Duodenal mucosa (tissue), 2 donors: Measurements from ENCODE around the gene MGAT4D.
"Not testable (repeated sequence)": the region's sequence is repeated elsewhere in the genome, so short reads cannot be mapped to it uniquely, and the experiment has no call there.

ENCODE experiments used
- H3K27ac ChIP-seq: one replicate; pipeline ENCODE4 v1.7.0; 2013; ENCODE audit warnings: low read depth, low read length
- H3K27me3 ChIP-seq, 2 donors: one replicate each; pipeline ENCODE4 v1.7.0; 2013; ENCODE audit warnings: low read length in 2 of 2, control low read depth in 1 of 2; ENCODE audit not compliant: insufficient read depth in 2 of 2, control insufficient read depth in 1 of 2
- H3K36me3 ChIP-seq, 2 donors: one replicate each; pipeline ENCODE4 v1.7.0; 2013; ENCODE audit warnings: low read length in 2 of 2, control low read depth in 1 of 2; ENCODE audit not compliant: insufficient read depth in 2 of 2, control insufficient read depth in 1 of 2
- H3K4me1 ChIP-seq, 2 donors: one replicate each; pipeline ENCODE4 v1.7.0; 2013; ENCODE audit warnings: low read length in 2 of 2, control low read depth in 1 of 2; ENCODE audit not compliant: insufficient read depth in 2 of 2, control insufficient read depth in 1 of 2
- H3K4me3 ChIP-seq, 2 donors: one replicate each; pipeline ENCODE4 v1.7.0; 2013; ENCODE audit warnings: low read length in 2 of 2, low read depth in 1 of 2
- H3K9ac ChIP-seq, 2 donors: one replicate each; pipeline ENCODE4 v1.7.0; 2013; ENCODE audit warnings: low read length in 2 of 2, low read depth in 1 of 2
- H3K9me3 ChIP-seq, 2 donors: one replicate each; pipeline ENCODE4 v1.7.0; 2013; ENCODE audit warnings: low read length in 2 of 2, control low read depth in 1 of 2; ENCODE audit not compliant: control insufficient read depth in 1 of 2

Gene MGAT4D

GRCh38 chr4:140497747-140498636, at the start of gene MGAT4D:
Gene MGAT4D, minus strand, starts transcription at chr4:140498293. Its CDS starts 71 bp downstream, at chr4:140498222.
- H3K36me3 ChIP-seq: no peaks in the 10 kb centered on the region
- no peaks in the 10 kb centered on the region for H3K9me3 ChIP-seq
- no peaks in the 10 kb centered on the region for H3K4me1 ChIP-seq
- H3K9ac ChIP-seq: no peak within 1 kb of the TSS
- H3K27ac ChIP-seq: no peak within 1 kb of the TSS
- H3K27me3 ChIP-seq: peaks cover 28 to 45% of the 10 kb centered on the region in 2 donors
- peak within 1 kb of the TSS; percentile 30 to 48 for H3K4me3 ChIP-seq

GRCh38 chr4:140533951-140534480, 35.9 kb upstream of the MGAT4D start:
- Histone ChIP-seq H3K9me3 (no peaks in the 10 kb centered on the region), H3K4me1 (no peaks in the 10 kb centered on the region), H3K27me3 (no peaks in the 10 kb centered on the region), H3K4me3 (no peak overlapping the region), H3K36me3 (peaks cover 7 to 13% of the 10 kb centered on the region in 2 donors), H3K27ac (no peak overlapping the region), H3K9ac (no peak overlapping the region)

- H3K36me3 ChIP-seq: peaks cover 7 to 8% of the 10 kb centered on the region in 2 donors
These were observed 31.3 kb upstream of the MGAT4D start for GRCh38 chr4:140529434-140529833.

GRCh38 chr4:140523857-140524742, 26.0 kb upstream of the MGAT4D start, which contains the start of gene ELMOD2:
Gene ELMOD2, plus strand, starts transcription at chr4:140524168. Its CDS starts 1,261 bp downstream, at chr4:140525429.
- Histone ChIP-seq H3K4me3 (peak within 1 kb of the TSS; percentile 89 to 100), H3K9ac (peak within 1 kb of the TSS; percentile 76 to 83), H3K36me3 (peaks cover 7 to 8% of the 10 kb centered on the region in 2 donors), H3K27ac (peak within 1 kb of the TSS; percentile 54), H3K27me3 (no peaks in the 10 kb centered on the region), H3K9me3 (peaks cover 0 to 6% of the 10 kb centered on the region in 2 donors), H3K4me1 (peaks cover 8 to 21% of the 10 kb centered on the region in 2 donors)

More at GRCh38 chr4:140529434-140529833, 31.3 kb upstream of the MGAT4D start:
- no peak overlapping the region for H3K9ac ChIP-seq
- H3K27ac ChIP-seq: no peak overlapping the region
- no peak overlapping the region for H3K4me3 ChIP-seq
- peaks cover 7 to 17% of the 10 kb centered on the region in 2 donors for H3K4me1 ChIP-seq
- H3K27me3 ChIP-seq: no peaks in the 10 kb centered on the region
- H3K9me3 ChIP-seq: peaks cover 0 to 6% of the 10 kb centered on the region in 2 donors

GRCh38 chr4:140523370-140523856, 25.3 kb upstream of the MGAT4D start:
- peaks cover 7 to 8% of the 10 kb centered on the region in 2 donors for H3K36me3 ChIP-seq
- H3K9me3 ChIP-seq: peaks cover 0 to 6% of the 10 kb centered on the region in 2 donors
- H3K27ac ChIP-seq: no peak overlapping the region
- peaks cover 8 to 21% of the 10 kb centered on the region in 2 donors for H3K4me1 ChIP-seq
- H3K4me3 ChIP-seq: peak overlapping the region; percentile 89 to 100
- peak overlapping the region in 1 of 2 donors; percentile 21 for H3K9ac ChIP-seq
- no peaks in the 10 kb centered on the region for H3K27me3 ChIP-seq

GRCh38 chr4:140515423-140515822, 17.3 kb upstream of the MGAT4D start:
- Histone ChIP-seq H3K27me3 (no peaks in the 10 kb centered on the region), H3K27ac (no peak overlapping the region), H3K9ac (no peak overlapping the region), H3K9me3 (no peaks in the 10 kb centered on the region), H3K36me3 (no peaks in the 10 kb centered on the region), H3K4me3 (no peak overlapping the region), H3K4me1 (no peaks in the 10 kb centered on the region)

GRCh38 chr4:140513765-140514164, 15.7 kb upstream of the MGAT4D start:
- not testable (repeated sequence) for H3K9ac ChIP-seq, H3K4me3 ChIP-seq, H3K9me3 ChIP-seq, H3K27ac ChIP-seq, H3K4me1 ChIP-seq, H3K27me3 ChIP-seq, H3K36me3 ChIP-seq

GRCh38 chr4:140504261-140504660, 6.2 kb upstream of the MGAT4D start:
- Histone ChIP-seq H3K27me3 (peaks cover 11 to 21% of the 10 kb centered on the region in 2 donors), H3K4me3 (no peak overlapping the region), H3K36me3 (no peaks in the 10 kb centered on the region), H3K4me1 (no peaks in the 10 kb centered on the region), H3K27ac (no peak overlapping the region), H3K9me3 (no peaks in the 10 kb centered on the region), H3K9ac (no peak overlapping the region)

- no peaks in the 10 kb centered on the region for H3K36me3 ChIP-seq
- H3K4me1 ChIP-seq: no peaks in the 10 kb centered on the region
- no peak overlapping the region for H3K9ac ChIP-seq
- H3K4me3 ChIP-seq: no peak overlapping the region
- H3K9me3 ChIP-seq: no peaks in the 10 kb centered on the region
- H3K27me3 ChIP-seq: peaks cover 28 to 39% of the 10 kb centered on the region in 2 donors
- no peak overlapping the region for H3K27ac ChIP-seq
These were observed 1.3 kb upstream of the MGAT4D start for GRCh38 chr4:140499391-140499790.
